ENCODE results near the gene CLDN9.

CLDN9 gene

GRCh38 chr16:2968738-2969544 is 43.8 kb upstream of the CLDN9 start, which contains the start of gene PAQR4:
PAQR4 (plus strand) TSS chr16:2969348; CDS start chr16:2969675, 327 bp downstream.
- Histone ChIP-seq H3K27ac (ENCODE audit: low read depth, low read length) (no peak within 1 kb of the TSS), H3K4me1 (ENCODE audit: insufficient read depth, low read length) (peaks cover 16% of the 10 kb centered on the region), H3K4me3 (ENCODE audit: low read depth in 1 of 2, low read length in 2 of 2) (peak within 1 kb of the TSS; percentile 55 to 59), H3K9ac (ENCODE audit: low read length) (no peak within 1 kb of the TSS), H3K9me3 (ENCODE audit: low read length) (no peaks in the 10 kb centered on the region), H3K36me3 (ENCODE audit: insufficient read depth, low read length) (no peaks in the 10 kb centered on the region), H3K27me3 (ENCODE audit: control insufficient read depth in 1 of 2, insufficient read depth in 2 of 2, low read length in 2 of 2) (peaks cover 37 to 71% of the 10 kb centered on the region in 2 donors)

GRCh38 chr16:2969545-2970521 is 42.9 kb upstream of the CLDN9 start:
- Histone ChIP-seq H3K4me1 (ENCODE audit: insufficient read depth, low read length) (peaks cover 9% of the 10 kb centered on the region), H3K4me3 (ENCODE audit: low read depth in 1 of 2, low read length in 2 of 2) (peak overlapping the region; percentile 55 to 59), H3K9me3 (ENCODE audit: low read length) (no peaks in the 10 kb centered on the region), H3K27me3 (ENCODE audit: control insufficient read depth in 1 of 2, insufficient read depth in 2 of 2, low read length in 2 of 2) (peaks cover 29 to 62% of the 10 kb centered on the region in 2 donors), H3K36me3 (ENCODE audit: insufficient read depth, low read length) (no peaks in the 10 kb centered on the region), H3K27ac (ENCODE audit: low read depth, low read length) (no peak overlapping the region), H3K9ac (ENCODE audit: low read length) (no peak overlapping the region)

GRCh38 chr16:2970563-2970962 is 42.2 kb upstream of the CLDN9 start:
- no peak overlapping the region for H3K4me3 ChIP-seq (ENCODE audit: low read depth in 1 of 2, low read length in 2 of 2)
- H3K9me3 ChIP-seq (ENCODE audit: low read length): no peaks in the 10 kb centered on the region
- H3K27me3 ChIP-seq (ENCODE audit: control insufficient read depth in 1 of 2, insufficient read depth in 2 of 2, low read length in 2 of 2): peaks cover 23 to 55% of the 10 kb centered on the region in 2 donors
- H3K4me1 ChIP-seq (ENCODE audit: insufficient read depth, low read length): peaks cover 9% of the 10 kb centered on the region
- H3K9ac ChIP-seq (ENCODE audit: low read length): no peak overlapping the region
- no peaks in the 10 kb centered on the region for H3K36me3 ChIP-seq (ENCODE audit: insufficient read depth, low read length)
- no peak overlapping the region for H3K27ac ChIP-seq (ENCODE audit: low read depth, low read length)

- H3K4me1 ChIP-seq (ENCODE audit: insufficient read depth, low read length): peaks cover 9% of the 10 kb centered on the region
- H3K9me3 ChIP-seq (ENCODE audit: low read length): no peaks in the 10 kb centered on the region
- H3K27ac ChIP-seq (ENCODE audit: low read depth, low read length): no peak overlapping the region
- H3K9ac ChIP-seq (ENCODE audit: low read length): no peak overlapping the region
- H3K4me3 ChIP-seq (ENCODE audit: low read depth in 1 of 2, low read length in 2 of 2): no peak overlapping the region
- peaks cover 15 to 50% of the 10 kb centered on the region in 2 donors for H3K27me3 ChIP-seq (ENCODE audit: control insufficient read depth in 1 of 2, insufficient read depth in 2 of 2, low read length in 2 of 2)
- H3K36me3 ChIP-seq (ENCODE audit: insufficient read depth, low read length): no peaks in the 10 kb centered on the region
Observed at GRCh38 chr16:2971134-2971984, 41.4 kb upstream of the CLDN9 start.

GRCh38 chr16:2971985-2972784 is 40.5 kb upstream of the CLDN9 start:
- H3K27me3 ChIP-seq (ENCODE audit: control insufficient read depth in 1 of 2, insufficient read depth in 2 of 2, low read length in 2 of 2): peaks cover 15 to 42% of the 10 kb centered on the region in 2 donors
- peaks cover 9% of the 10 kb centered on the region for H3K4me1 ChIP-seq (ENCODE audit: insufficient read depth, low read length)
- no peak overlapping the region for H3K27ac ChIP-seq (ENCODE audit: low read depth, low read length)
- H3K9ac ChIP-seq (ENCODE audit: low read length): no peak overlapping the region
- no peak overlapping the region for H3K4me3 ChIP-seq (ENCODE audit: low read depth in 1 of 2, low read length in 2 of 2)
- H3K36me3 ChIP-seq (ENCODE audit: insufficient read depth, low read length): no peaks in the 10 kb centered on the region
- H3K9me3 ChIP-seq (ENCODE audit: low read length): no peaks in the 10 kb centered on the region

GRCh38 chr16:2973093-2973492 is 39.6 kb upstream of the CLDN9 start:
- H3K4me1 ChIP-seq (ENCODE audit: insufficient read depth, low read length): peaks cover 9% of the 10 kb centered on the region
- H3K4me3 ChIP-seq (ENCODE audit: low read depth in 1 of 2, low read length in 2 of 2): no peak overlapping the region
- H3K36me3 ChIP-seq (ENCODE audit: insufficient read depth, low read length): no peaks in the 10 kb centered on the region
- H3K27ac ChIP-seq (ENCODE audit: low read depth, low read length): no peak overlapping the region
- peaks cover 8 to 39% of the 10 kb centered on the region in 2 donors for H3K27me3 ChIP-seq (ENCODE audit: control insufficient read depth in 1 of 2, insufficient read depth in 2 of 2, low read length in 2 of 2)
- no peaks in the 10 kb centered on the region for H3K9me3 ChIP-seq (ENCODE audit: low read length)
- H3K9ac ChIP-seq (ENCODE audit: low read length): no peak overlapping the region

GRCh38 chr16:2973605-2974318 is 39.0 kb upstream of the CLDN9 start:
- Histone ChIP-seq H3K9me3 (ENCODE audit: low read length) (no peaks in the 10 kb centered on the region), H3K4me3 (ENCODE audit: low read depth in 1 of 2, low read length in 2 of 2) (no peak overlapping the region), H3K27ac (ENCODE audit: low read depth, low read length) (no peak overlapping the region), H3K9ac (ENCODE audit: low read length) (no peak overlapping the region), H3K36me3 (ENCODE audit: insufficient read depth, low read length) (no peaks in the 10 kb centered on the region), H3K27me3 (ENCODE audit: control insufficient read depth in 1 of 2, insufficient read depth in 2 of 2, low read length in 2 of 2) (peaks cover under 1 to 33% of the 10 kb centered on the region in 2 donors), H3K4me1 (ENCODE audit: insufficient read depth, low read length) (peaks cover 2% of the 10 kb centered on the region)

- H3K4me3 ChIP-seq (ENCODE audit: low read depth in 1 of 2, low read length in 2 of 2): no peak overlapping the region
- H3K9ac ChIP-seq (ENCODE audit: low read length): no peak overlapping the region
- no peaks in the 10 kb centered on the region for H3K9me3 ChIP-seq (ENCODE audit: low read length)
- H3K27me3 ChIP-seq (ENCODE audit: control insufficient read depth in 1 of 2, insufficient read depth in 2 of 2, low read length in 2 of 2): peaks cover 0 to 34% of the 10 kb centered on the region in 2 donors
- H3K36me3 ChIP-seq (ENCODE audit: insufficient read depth, low read length): no peaks in the 10 kb centered on the region
- no peak overlapping the region for H3K27ac ChIP-seq (ENCODE audit: low read depth, low read length)
- H3K4me1 ChIP-seq (ENCODE audit: insufficient read depth, low read length): no peaks in the 10 kb centered on the region
Observed at GRCh38 chr16:2974319-2975056, 38.2 kb upstream of the CLDN9 start.

- no peak overlapping the region for H3K27ac ChIP-seq (ENCODE audit: low read depth, low read length)
- no peak overlapping the region for H3K4me3 ChIP-seq (ENCODE audit: low read depth in 1 of 2, low read length in 2 of 2)
- H3K9me3 ChIP-seq (ENCODE audit: low read length): no peaks in the 10 kb centered on the region
- no peak overlapping the region for H3K9ac ChIP-seq (ENCODE audit: low read length)
- no peaks in the 10 kb centered on the region for H3K36me3 ChIP-seq (ENCODE audit: insufficient read depth, low read length)
- H3K4me1 ChIP-seq (ENCODE audit: insufficient read depth, low read length): no peaks in the 10 kb centered on the region
- peaks cover 0 to 33% of the 10 kb centered on the region in 2 donors for H3K27me3 ChIP-seq (ENCODE audit: control insufficient read depth in 1 of 2, insufficient read depth in 2 of 2, low read length in 2 of 2)
Observed at GRCh38 chr16:2975161-2975795, 37.4 kb upstream of the CLDN9 start.

All from muscle layer of colon (tissue), 2 donors.